HTR-8/SVneo (cell line): ENCODE data around the gene ULK1.
A peak's percentile ranks its signal among the peaks of the same experiment; 100 is the strongest.
"Not testable (repeated sequence)": the region's sequence is repeated elsewhere in the genome, so short reads cannot be mapped to it uniquely, and the experiment has no call there.

Experiments
- DNase-seq: peaks from one replicate; pipeline ENCODE4 v3.0.0; 2011; ENCODE audit warnings: low spot score, mixed read lengths; ENCODE audit not compliant: insufficient read length
- FAIRE-seq: peaks from 2 replicates; lab custom pipeline; 2011; peaks lifted over from hg19 to GRCh38; lab: Jason Lieb, UNC

Gene ULK1

DNA sequence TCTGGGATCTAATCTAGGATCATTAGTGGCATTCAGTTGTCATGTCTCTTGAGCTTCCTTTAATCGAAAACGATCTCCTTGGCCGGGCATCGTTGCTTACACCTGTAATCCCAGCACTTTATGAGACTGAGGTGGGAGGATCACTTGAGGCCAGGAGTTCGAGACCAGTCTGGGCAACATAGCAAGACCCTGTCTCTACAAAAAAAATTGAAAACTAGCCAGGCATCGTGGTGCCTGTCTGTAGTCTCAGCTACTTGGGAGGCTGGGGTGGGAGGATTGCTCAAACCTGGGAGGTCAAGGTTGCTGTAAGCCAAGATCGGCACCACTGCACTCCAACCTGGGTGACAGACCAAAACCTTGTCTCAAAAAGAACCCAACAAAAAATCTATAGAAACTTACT, 43.7 kb downstream of the ULK1 start:
- FAIRE-seq (no peak), DNase-seq (no peak)

DNA sequence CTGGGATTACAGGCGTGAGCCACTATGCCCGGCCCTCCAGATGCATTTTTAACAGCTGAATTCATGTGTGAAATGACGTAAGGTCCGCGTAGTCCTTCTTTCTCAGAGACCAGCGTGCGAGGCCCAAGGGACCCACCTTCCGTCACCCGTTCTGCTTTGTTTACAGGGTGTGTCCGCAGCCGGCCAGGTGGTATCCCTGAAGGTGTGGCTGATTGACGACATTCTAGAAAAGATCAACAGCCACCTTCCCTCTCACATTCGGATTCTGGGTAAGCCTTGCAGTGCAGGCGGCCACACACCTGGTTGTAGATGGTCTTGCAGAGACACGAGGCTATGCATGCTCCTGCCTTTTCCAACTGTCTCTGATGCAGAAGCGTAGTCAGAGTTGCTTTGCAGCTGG, 44.6 kb downstream of the ULK1 start:
- no peak for DNase-seq
- FAIRE-seq = no peak

GRCh38 chr12:131940141-131940547, 45.7 kb downstream of the ULK1 start:
- DNase-seq = no peak
- FAIRE-seq = no peak

DNA sequence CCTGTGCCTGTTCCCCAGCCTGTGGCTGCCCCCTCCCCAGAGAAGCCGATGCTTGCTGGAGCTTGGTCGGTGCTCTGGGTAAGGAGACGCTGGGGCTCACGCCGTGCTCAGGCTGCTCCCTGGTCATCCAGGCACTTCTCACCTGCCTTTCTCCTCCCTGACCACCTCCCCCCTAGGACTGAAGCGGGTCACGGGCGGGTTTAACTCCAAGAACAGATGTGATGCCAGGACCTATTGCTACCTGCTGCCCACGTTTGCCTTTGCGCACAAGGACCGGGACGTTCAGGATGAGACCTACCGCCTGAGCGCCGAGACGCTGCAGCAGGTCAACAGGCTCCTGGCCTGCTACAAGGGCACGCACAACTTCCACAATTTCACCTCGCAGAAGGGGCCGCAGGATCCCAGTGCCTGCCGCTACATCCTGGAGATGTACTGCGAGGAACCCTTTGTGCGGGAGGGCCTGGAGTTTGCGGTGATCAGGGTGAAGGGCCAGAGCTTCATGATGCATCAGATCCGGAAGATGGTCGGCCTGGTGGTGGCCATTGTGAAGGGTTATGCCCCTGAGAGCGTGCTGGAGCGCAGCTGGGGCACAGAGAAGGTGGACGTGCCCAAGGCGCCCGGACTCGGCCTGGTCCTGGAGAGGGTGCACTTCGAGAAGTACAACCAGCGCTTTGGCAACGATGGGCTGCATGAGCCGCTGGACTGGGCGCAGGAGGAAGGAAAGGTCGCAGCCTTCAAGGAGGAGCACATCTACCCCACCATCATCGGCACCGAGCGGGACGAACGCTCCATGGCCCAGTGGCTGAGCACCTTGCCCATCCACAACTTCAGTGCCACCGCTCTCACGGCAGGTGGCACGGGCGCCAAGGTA, 46.9 kb downstream of the ULK1 start:
- DNase-seq (no peak), FAIRE-seq (no peak)

- DNase-seq (no peak), FAIRE-seq (peak; percentile 16)
Measured at GRCh38 chr12:131941987-131942341, 47.5 kb downstream of the ULK1 start.

- FAIRE-seq (no peak), DNase-seq (no peak)
Measured at GRCh38 chr12:131942671-131943070, 48.2 kb downstream of the ULK1 start.

- DNase-seq (no peak), FAIRE-seq (no peak)
Measured at GRCh38 chr12:131943389-131943788, 49.0 kb downstream of the ULK1 start.

GRCh38 chr12:131943876-131944275, 49.5 kb downstream of the ULK1 start:
- no peak for FAIRE-seq
- DNase-seq = no peak

- no peak for FAIRE-seq
- DNase-seq = no peak
Measured at GRCh38 chr12:131944601-131945251, 50.3 kb downstream of the ULK1 start.

DNA sequence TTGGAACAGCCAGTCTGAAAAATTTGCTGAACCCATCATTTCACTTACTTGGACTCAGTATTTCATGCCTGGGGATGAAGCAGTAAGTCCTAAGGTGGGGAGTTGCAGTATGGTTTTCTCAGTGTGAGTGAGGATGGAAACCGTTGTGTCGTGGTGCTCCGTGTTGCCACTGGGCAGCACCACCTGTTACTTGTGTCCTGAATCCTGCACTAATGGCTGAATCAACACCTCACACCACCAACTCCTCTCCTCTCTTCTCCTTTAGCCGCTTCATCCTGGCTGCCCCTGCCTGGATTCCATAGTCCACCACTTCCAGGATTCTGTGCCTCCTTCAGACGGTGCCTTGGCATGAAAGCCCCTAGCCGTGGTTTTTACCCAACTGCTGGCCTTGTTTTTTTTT, 52.3 kb downstream of the ULK1 start:
- FAIRE-seq = no peak

GRCh38 chr12:131947482-131948027, 53.1 kb downstream of the ULK1 start:
- FAIRE-seq = peak; percentile 23
- no peak for DNase-seq

More for the DNA sequence above, 52.3 kb downstream of the ULK1 start:
- DNase-seq = no peak

- FAIRE-seq = no peak
Measured at GRCh38 chr12:131948166-131948712, 53.8 kb downstream of the ULK1 start.

GRCh38 chr12:131948713-131949430, 54.5 kb downstream of the ULK1 start:
- FAIRE-seq, DNase-seq: not testable (repeated sequence)

More at GRCh38 chr12:131948166-131948712, 53.8 kb downstream of the ULK1 start:
- no peak for DNase-seq

GRCh38 chr12:131949431-131950181, 55.2 kb downstream of the ULK1 start, which contains the start of gene EP400:
EP400 (plus strand) TSS chr12:131949942; CDS start chr12:131960620, 10,678 bp downstream.
- FAIRE-seq (peak; percentile 93), DNase-seq (peak; percentile 91)

DNA sequence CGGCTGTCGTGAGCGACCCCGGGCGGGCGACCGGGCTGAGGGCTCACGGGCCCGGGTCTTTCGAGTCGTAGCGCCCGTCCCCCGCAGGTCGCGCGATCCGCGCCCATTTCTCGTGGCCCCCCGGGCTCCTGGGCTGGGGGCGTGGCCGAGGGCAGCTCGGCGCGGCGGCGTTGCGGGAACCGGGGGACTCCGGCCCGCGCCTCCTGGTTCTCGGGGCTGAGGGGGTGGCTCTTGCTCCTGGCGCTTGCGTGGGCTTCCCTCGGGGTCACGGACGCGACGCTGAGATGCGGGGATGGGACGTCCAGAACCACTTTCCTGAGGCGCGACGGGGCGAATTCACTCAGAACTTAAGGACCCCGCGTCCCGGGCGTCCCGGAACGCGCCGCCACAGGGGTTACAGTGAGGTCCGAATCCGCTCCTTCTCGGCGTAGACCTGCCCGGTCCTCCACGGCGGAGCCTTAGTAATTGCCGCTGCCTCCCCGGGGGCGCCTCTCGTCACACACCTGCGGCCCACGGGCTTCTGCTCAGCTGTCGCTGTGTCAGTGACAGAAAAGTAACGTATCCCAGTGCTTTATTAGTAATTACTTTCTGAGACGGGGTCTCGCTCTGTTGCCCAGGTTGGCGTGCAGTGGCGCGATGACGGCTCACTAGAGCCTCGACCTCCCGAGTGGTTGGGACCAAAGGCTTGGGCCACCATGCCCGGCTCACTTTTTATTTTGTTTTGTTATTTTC, 55.9 kb downstream of the ULK1 start:
- DNase-seq (no peak), FAIRE-seq (no peak)

DNA sequence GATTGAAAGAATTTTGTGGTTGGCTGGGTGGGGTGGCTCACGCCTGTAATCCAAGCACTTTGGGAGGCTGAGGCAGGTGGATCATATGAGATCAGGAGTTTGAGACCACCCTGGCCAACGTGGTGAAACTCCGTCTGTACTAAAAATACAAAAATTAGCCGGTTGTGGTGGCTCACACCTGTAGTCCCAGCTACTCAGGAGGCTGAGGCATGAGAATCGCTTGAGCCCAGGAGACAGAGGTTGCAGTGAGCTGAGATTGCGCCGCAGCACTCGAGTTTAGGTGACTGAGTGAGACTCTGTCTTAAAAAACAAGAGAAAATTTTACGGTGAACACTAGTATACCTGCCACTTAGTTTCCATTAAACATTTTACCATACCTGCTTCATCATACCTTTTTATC, 59.4 kb downstream of the ULK1 start:
- DNase-seq, FAIRE-seq: not testable (repeated sequence)

- DNase-seq, FAIRE-seq: not testable (repeated sequence)
Measured at GRCh38 chr12:131954460-131954859, 60.0 kb downstream of the ULK1 start.

DNA sequence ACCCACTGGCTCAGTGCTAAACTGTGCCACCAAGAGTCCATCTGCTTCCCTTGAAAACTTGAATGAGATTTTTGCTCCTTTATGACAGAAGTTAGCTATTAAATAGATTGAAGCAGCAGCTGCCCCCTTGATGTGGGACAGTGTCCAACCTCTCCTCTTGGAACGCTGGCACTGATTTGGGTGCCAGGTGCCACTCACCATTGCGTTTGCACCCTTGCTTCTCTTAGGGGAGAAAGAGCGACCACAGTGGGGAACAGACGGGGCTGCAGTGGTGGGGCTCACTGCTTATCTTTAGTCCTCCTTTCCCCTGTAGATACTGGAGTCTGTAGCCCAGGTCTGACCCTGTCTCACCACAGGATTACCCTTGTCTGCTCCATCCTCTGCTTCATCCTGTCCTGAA, 64.7 kb downstream of the ULK1 start:
- FAIRE-seq = no peak
- DNase-seq = no peak
